Chondrocyte (in vitro differentiated cells): ENCODE measurements around the gene SRCAP. TPM values are rescaled to one million over a fixed set of nuclear protein-coding genes. Genes with fewer than 3 reads are reported as not detected.

Experiments used
- DNase-seq: peaks from one replicate; pipeline ENCODE4 v3.0.0; 2021; ENCODE audit warnings: mixed read lengths, low spot score
- H3K27ac Mint-ChIP-seq: one replicate; pipeline ENCODE4 v1.8.0; 2021; ENCODE audit warnings: mild to moderate bottlenecking, moderate library complexity, mixed read lengths; ENCODE audit not compliant: unreplicated experiment
- H3K27me3 Mint-ChIP-seq: 2 replicates; pipeline ENCODE4 v1.8.0; 2021; ENCODE audit warnings: low read depth, mixed read lengths
- H3K36me3 Mint-ChIP-seq: 2 replicates; pipeline ENCODE4 v1.8.0; 2021; ENCODE audit warnings: low read depth, mixed read lengths
- H3K4me1 Mint-ChIP-seq: 2 replicates; pipeline ENCODE4 v1.8.0; 2021; ENCODE audit warnings: low read depth, mild to moderate bottlenecking, mixed read lengths
- H3K4me3 Mint-ChIP-seq: one replicate; pipeline ENCODE4 v1.8.0; 2021; ENCODE audit warnings: mild to moderate bottlenecking, moderate library complexity, mixed read lengths; ENCODE audit not compliant: unreplicated experiment
- H3K9me3 Mint-ChIP-seq: 2 replicates; pipeline ENCODE4 v1.8.0; 2021; ENCODE audit warnings: low read depth, mixed read lengths
- CTCF ChIP-seq: fragments of 200-600 bp; sonication (generic); IDR thresholded peaks from 2 replicates; pipeline ENCODE4 v1.5.0; 2021; ENCODE audit warnings: antibody characterized with exemption, mild to moderate bottlenecking, moderate library complexity
- total RNA-seq: library from RNA; stranded (reverse); gene quantifications from 3 replicates; pipeline ENCODE4 v1.2.1, GENCODE V29; 2021

Gene SRCAP
- total RNA-seq, 1 donor from 2014 or later, result 49.2 TPM

DNA sequence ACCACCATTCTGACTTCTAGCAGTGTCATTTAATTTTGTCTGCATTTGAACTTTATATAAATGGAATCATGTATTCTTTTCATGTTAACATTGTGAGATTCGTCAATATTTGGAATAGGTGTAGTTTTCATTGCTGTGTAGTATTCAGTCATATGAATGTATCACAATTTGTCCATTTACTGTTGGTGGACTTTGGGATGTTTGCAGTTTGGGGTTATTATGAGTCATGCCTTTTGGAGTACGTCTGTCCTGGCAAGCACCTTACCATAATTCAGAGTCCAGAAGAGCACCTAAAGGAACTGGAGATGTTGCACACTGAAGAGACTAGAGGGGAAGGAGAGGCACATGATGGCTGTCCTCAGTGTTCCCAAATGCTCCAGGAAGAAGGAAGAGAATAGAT, 46.1 kb downstream of the SRCAP start:
- TF ChIP-seq CTCF, result no peak
- H3K4me1 Mint-ChIP-seq, result peaks cover 44% of the 10 kb centered on the region

GRCh38 chr16:30746638-30747175, 47.7 kb downstream of the SRCAP start:
- Mint-ChIP-seq H3K27ac (peak overlapping the region; percentile 96), H3K9me3 (no peaks in the 10 kb centered on the region), H3K36me3 (peaks cover 17% of the 10 kb centered on the region), H3K27me3 (no peaks in the 10 kb centered on the region), H3K4me1 (peaks cover 30% of the 10 kb centered on the region), H3K4me3 (no peak overlapping the region)
- DNase-seq, result no peak
- TF ChIP-seq CTCF, result no peak

More for the DNA sequence above, 46.1 kb downstream of the SRCAP start:
- no peaks in the 10 kb centered on the region for H3K9me3 Mint-ChIP-seq
- no peak for DNase-seq
- peaks cover 18% of the 10 kb centered on the region for H3K36me3 Mint-ChIP-seq
- no peak overlapping the region for H3K4me3 Mint-ChIP-seq
- H3K27ac Mint-ChIP-seq, result no peak overlapping the region
- no peaks in the 10 kb centered on the region for H3K27me3 Mint-ChIP-seq

GRCh38 chr16:30747331-30747730, 48.4 kb downstream of the SRCAP start:
- peaks cover 25% of the 10 kb centered on the region for H3K4me1 Mint-ChIP-seq
- TF ChIP-seq CTCF, result no peak
- no peak for DNase-seq
- peak overlapping the region; percentile 90 for H3K4me3 Mint-ChIP-seq
- peaks cover 11% of the 10 kb centered on the region for H3K36me3 Mint-ChIP-seq
- H3K9me3 Mint-ChIP-seq, result no peaks in the 10 kb centered on the region
- H3K27me3 Mint-ChIP-seq, result no peaks in the 10 kb centered on the region
- peak overlapping the region; percentile 96 for H3K27ac Mint-ChIP-seq

DNA sequence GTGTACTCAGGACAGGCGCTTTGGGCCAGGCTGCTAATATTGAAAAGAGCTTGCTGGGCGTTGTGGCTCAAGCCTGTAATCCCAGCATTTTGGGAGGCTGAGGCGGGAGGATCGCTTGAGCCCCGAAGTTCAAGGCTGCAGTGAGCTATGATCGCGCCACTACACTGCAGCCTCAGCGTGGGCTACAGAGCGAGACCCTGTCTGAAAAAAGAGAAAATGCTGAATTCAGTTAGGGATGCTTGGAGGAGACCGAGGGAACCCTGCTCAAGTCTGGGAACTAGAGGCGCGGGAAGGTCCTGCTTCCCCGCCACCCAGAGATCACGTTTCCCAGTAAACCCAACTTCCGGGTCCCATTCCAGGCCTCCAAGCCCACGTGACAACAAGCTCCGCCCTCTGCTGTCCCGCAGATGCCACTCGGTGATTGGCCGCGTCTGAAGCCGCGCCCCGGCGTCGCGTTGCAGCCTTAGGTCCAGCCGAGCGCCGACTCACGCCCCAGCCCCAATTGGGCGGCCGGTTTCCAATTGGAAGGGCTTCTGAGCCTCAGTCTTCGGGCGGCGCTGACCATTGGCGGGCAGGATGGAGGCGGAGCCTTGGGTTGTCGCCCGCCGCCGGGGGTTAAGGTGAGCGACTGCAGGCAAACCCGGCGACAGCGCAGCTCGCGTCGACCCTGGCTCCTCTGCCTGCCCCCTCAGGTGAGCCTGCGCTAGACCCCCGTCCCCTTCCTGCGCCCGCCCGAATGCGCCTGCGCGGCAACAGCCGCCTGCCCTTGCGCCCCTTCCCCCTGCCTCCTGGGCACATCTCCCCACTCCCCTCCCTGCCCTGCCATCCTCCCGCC, 49.0 kb downstream of the SRCAP start, which contains the start of gene PHKG2:
Gene PHKG2, plus strand, starts transcription at position 627 of the 835 bp plus-strand sequence. CDS start 396 bp downstream, outside the sequence.
- peak; percentile 100 for DNase-seq
- H3K4me3 Mint-ChIP-seq, result peak within 1 kb of the TSS; percentile 90
- H3K36me3 Mint-ChIP-seq, result peaks cover 11% of the 10 kb centered on the region
- H3K27ac Mint-ChIP-seq, result peak within 1 kb of the TSS; percentile 96
- no peak for TF ChIP-seq CTCF
- H3K9me3 Mint-ChIP-seq, result no peaks in the 10 kb centered on the region
- peaks cover 25% of the 10 kb centered on the region for H3K4me1 Mint-ChIP-seq
- H3K27me3 Mint-ChIP-seq, result no peaks in the 10 kb centered on the region

GRCh38 chr16:30748634-30749445, 49.9 kb downstream of the SRCAP start:
- H3K27ac Mint-ChIP-seq, result peak overlapping the region; percentile 92
- TF ChIP-seq CTCF, result no peak
- H3K36me3 Mint-ChIP-seq, result peaks cover 10% of the 10 kb centered on the region
- no peaks in the 10 kb centered on the region for H3K27me3 Mint-ChIP-seq
- no peak for DNase-seq
- peak overlapping the region; percentile 90 for H3K4me3 Mint-ChIP-seq
- H3K4me1 Mint-ChIP-seq, result peaks cover 25% of the 10 kb centered on the region
- no peaks in the 10 kb centered on the region for H3K9me3 Mint-ChIP-seq
